ENCODE data around the gene DGKQ.

DGKQ gene

GRCh38 chr4:961351-962230, 11.8 kb downstream of the DGKQ start:
- DNase-seq (ENCODE audit: low read depth): no peak

GRCh38 chr4:960636-961350, 12.6 kb downstream of the DGKQ start:
- no peak for DNase-seq (ENCODE audit: low read depth)

GRCh38 chr4:960140-960635, 13.2 kb downstream of the DGKQ start:
- no peak for DNase-seq (ENCODE audit: low read depth)

GRCh38 chr4:959338-960139, 13.8 kb downstream of the DGKQ start:
- no peak for DNase-seq (ENCODE audit: low read depth)

GRCh38 chr4:958696-959337, 14.6 kb downstream of the DGKQ start:
- no peak for DNase-seq (ENCODE audit: low read depth)

- no peak for DNase-seq (ENCODE audit: low read depth)
Observed at GRCh38 chr4:958314-958665, 15.1 kb downstream of the DGKQ start.

GRCh38 chr4:957581-958313, 15.6 kb downstream of the DGKQ start:
- no peak for DNase-seq (ENCODE audit: low read depth)

GRCh38 chr4:957231-957580, 16.2 kb downstream of the DGKQ start:
- DNase-seq (ENCODE audit: low read depth): no peak

- DNase-seq (ENCODE audit: low read depth): no peak
Observed at GRCh38 chr4:956531-957230, 16.7 kb downstream of the DGKQ start.

GRCh38 chr4:955931-956381, 17.4 kb downstream of the DGKQ start:
- no peak for DNase-seq (ENCODE audit: low read depth)

GRCh38 chr4:955161-955921, 18.0 kb downstream of the DGKQ start:
- DNase-seq (ENCODE audit: low read depth): no peak

- DNase-seq (ENCODE audit: low read depth): no peak
Observed at GRCh38 chr4:954211-955020, 19.0 kb downstream of the DGKQ start.

- no peak for DNase-seq (ENCODE audit: low read depth)
Observed at GRCh38 chr4:953574-953915, 19.8 kb downstream of the DGKQ start.

- DNase-seq (ENCODE audit: low read depth): no peak
Observed at GRCh38 chr4:952881-953573, 20.3 kb downstream of the DGKQ start.

GRCh38 chr4:951594-952468, 21.5 kb downstream of the DGKQ start:
- DNase-seq (ENCODE audit: low read depth): no peak

GRCh38 chr4:951186-951585, 22.2 kb downstream of the DGKQ start:
- DNase-seq (ENCODE audit: low read depth): no peak
